ENCODE data around the gene SLIT3.

DNA sequence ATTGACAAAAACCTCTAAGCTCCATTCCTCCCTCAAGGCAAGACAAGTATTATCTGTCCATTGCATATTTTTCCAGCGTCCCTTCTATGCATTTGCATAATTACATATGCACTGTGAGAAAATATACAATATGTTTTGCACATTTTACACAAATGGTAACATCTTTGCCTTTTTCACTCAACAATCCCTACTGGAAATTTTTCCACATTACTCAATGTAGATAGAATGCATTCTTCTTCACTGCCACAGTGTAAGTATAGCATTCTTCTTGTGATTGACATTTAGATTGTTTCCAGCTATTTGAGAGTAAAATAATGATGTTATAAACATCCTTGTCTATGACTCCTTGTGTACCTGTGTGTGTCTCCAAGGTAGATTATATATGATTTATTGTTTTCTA, 205.0 kb downstream of the SLIT3 start:
- no peak for TF ChIP-seq ETV6 (conservative IDR thresholded peaks at IDR 0.05 in 1 of 2, IDR thresholded peaks at IDR 0.05 in 1 of 2; ENCODE audit: borderline replicate concordance in 1 of 2, low read depth in 1 of 2)
- TF ChIP-seq, protein P1, sequence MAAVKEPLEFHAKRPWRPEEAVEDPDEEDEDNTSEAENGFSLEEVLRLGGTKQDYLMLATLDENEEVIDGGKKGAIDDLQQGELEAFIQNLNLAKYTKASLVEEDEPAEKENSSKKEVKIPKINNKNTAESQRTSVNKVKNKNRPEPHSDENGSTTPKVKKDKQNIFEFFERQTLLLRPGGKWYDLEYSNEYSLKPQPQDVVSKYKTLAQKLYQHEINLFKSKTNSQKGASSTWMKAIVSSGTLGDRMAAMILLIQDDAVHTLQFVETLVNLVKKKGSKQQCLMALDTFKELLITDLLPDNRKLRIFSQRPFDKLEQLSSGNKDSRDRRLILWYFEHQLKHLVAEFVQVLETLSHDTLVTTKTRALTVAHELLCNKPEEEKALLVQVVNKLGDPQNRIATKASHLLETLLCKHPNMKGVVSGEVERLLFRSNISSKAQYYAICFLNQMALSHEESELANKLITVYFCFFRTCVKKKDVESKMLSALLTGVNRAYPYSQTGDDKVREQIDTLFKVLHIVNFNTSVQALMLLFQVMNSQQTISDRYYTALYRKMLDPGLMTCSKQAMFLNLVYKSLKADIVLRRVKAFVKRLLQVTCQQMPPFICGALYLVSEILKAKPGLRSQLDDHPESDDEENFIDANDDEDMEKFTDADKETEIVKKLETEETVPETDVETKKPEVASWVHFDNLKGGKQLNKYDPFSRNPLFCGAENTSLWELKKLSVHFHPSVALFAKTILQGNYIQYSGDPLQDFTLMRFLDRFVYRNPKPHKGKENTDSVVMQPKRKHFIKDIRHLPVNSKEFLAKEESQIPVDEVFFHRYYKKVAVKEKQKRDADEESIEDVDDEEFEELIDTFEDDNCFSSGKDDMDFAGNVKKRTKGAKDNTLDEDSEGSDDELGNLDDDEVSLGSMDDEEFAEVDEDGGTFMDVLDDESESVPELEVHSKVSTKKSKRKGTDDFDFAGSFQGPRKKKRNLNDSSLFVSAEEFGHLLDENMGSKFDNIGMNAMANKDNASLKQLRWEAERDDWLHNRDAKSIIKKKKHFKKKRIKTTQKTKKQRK (IDR thresholded peaks at IDR 0.05; ENCODE audit: low read depth, low read length): no peak
- TF ChIP-seq, protein P2, sequence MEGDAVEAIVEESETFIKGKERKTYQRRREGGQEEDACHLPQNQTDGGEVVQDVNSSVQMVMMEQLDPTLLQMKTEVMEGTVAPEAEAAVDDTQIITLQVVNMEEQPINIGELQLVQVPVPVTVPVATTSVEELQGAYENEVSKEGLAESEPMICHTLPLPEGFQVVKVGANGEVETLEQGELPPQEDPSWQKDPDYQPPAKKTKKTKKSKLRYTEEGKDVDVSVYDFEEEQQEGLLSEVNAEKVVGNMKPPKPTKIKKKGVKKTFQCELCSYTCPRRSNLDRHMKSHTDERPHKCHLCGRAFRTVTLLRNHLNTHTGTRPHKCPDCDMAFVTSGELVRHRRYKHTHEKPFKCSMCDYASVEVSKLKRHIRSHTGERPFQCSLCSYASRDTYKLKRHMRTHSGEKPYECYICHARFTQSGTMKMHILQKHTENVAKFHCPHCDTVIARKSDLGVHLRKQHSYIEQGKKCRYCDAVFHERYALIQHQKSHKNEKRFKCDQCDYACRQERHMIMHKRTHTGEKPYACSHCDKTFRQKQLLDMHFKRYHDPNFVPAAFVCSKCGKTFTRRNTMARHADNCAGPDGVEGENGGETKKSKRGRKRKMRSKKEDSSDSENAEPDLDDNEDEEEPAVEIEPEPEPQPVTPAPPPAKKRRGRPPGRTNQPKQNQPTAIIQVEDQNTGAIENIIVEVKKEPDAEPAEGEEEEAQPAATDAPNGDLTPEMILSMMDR (IDR thresholded peaks at IDR 0.05 in 2 of 3, conservative IDR thresholded peaks at IDR 0.05 in 1 of 3; ENCODE audit: control insufficient read depth in 2 of 3, extremely low read depth in 1 of 3, insufficient read depth in 1 of 3, low read depth in 3 of 3, low read length in 3 of 3): no peak
- TF ChIP-seq SMAD1 (IDR thresholded peaks at IDR 0.05; ENCODE audit: low read depth, partially characterized antibody): no peak
- TF ChIP-seq, protein P3, sequence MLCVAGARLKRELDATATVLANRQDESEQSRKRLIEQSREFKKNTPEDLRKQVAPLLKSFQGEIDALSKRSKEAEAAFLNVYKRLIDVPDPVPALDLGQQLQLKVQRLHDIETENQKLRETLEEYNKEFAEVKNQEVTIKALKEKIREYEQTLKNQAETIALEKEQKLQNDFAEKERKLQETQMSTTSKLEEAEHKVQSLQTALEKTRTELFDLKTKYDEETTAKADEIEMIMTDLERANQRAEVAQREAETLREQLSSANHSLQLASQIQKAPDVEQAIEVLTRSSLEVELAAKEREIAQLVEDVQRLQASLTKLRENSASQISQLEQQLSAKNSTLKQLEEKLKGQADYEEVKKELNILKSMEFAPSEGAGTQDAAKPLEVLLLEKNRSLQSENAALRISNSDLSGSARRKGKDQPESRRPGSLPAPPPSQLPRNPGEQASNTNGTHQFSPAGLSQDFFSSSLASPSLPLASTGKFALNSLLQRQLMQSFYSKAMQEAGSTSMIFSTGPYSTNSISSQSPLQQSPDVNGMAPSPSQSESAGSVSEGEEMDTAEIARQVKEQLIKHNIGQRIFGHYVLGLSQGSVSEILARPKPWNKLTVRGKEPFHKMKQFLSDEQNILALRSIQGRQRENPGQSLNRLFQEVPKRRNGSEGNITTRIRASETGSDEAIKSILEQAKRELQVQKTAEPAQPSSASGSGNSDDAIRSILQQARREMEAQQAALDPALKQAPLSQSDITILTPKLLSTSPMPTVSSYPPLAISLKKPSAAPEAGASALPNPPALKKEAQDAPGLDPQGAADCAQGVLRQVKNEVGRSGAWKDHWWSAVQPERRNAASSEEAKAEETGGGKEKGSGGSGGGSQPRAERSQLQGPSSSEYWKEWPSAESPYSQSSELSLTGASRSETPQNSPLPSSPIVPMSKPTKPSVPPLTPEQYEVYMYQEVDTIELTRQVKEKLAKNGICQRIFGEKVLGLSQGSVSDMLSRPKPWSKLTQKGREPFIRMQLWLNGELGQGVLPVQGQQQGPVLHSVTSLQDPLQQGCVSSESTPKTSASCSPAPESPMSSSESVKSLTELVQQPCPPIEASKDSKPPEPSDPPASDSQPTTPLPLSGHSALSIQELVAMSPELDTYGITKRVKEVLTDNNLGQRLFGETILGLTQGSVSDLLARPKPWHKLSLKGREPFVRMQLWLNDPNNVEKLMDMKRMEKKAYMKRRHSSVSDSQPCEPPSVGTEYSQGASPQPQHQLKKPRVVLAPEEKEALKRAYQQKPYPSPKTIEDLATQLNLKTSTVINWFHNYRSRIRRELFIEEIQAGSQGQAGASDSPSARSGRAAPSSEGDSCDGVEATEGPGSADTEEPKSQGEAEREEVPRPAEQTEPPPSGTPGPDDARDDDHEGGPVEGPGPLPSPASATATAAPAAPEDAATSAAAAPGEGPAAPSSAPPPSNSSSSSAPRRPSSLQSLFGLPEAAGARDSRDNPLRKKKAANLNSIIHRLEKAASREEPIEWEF (IDR thresholded peaks at IDR 0.05; ENCODE audit: insufficient replicate concordance, low read depth, low read length): no peak
- TF ChIP-seq BRCA1 (IDR thresholded peaks at IDR 0.05; ENCODE audit: low read depth, low read length): no peak
- TF ChIP-seq TAF1 (IDR thresholded peaks at IDR 0.05; ENCODE audit: borderline replicate concordance, low read depth, low read length): no peak
- TF ChIP-seq, protein P4, sequence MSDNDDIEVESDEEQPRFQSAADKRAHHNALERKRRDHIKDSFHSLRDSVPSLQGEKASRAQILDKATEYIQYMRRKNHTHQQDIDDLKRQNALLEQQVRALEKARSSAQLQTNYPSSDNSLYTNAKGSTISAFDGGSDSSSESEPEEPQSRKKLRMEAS (IDR thresholded peaks at IDR 0.05; ENCODE audit: low read depth, low read length): no peak
- no peak for TF ChIP-seq BMI1 (IDR thresholded peaks at IDR 0.05; ENCODE audit: borderline replicate concordance)
- TF ChIP-seq EZH2 (IDR thresholded peaks at IDR 0.05; ENCODE audit: borderline replicate concordance, control insufficient read depth, low read depth, low read length): no peak
- no peak for TF ChIP-seq SMARCA5 (IDR thresholded peaks at IDR 0.05)
- TF ChIP-seq EP300 (IDR thresholded peaks at IDR 0.05; ENCODE audit: borderline replicate concordance in 1 of 2, control insufficient read depth in 1 of 2, low read depth in 2 of 2, low read length in 2 of 2): no peak
- no peak for TF ChIP-seq HDGF (IDR thresholded peaks at IDR 0.05)
- TF ChIP-seq, protein P5, sequence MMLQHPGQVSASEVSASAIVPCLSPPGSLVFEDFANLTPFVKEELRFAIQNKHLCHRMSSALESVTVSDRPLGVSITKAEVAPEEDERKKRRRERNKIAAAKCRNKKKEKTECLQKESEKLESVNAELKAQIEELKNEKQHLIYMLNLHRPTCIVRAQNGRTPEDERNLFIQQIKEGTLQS (IDR thresholded peaks at IDR 0.05; ENCODE audit: borderline replicate concordance, extremely low read depth, low read depth, low read length): no peak
